GM18907 (cell line): ENCODE measurements around the gene NEURL3.
"Not testable (repeated sequence)": the region's sequence is repeated elsewhere in the genome, so short reads cannot be mapped to it uniquely, and the experiment has no call there.

Experiments
- ATAC-seq: cut with Tn5 transposase; IDR thresholded peaks from one replicate; pipeline ENCODE4 v1.9.1; 2021; ENCODE audit warnings: mild to moderate bottlenecking, moderate library complexity; ENCODE audit not compliant: unreplicated experiment

The NEURL3 gene, protein sequence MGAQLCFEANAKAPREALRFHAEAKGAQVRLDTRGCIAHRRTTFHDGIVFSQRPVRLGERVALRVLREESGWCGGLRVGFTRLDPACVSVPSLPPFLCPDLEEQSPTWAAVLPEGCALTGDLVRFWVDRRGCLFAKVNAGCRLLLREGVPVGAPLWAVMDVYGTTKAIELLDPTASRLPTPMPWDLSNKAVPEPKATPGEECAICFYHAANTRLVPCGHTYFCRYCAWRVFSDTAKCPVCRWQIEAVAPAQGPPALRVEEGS

DNA sequence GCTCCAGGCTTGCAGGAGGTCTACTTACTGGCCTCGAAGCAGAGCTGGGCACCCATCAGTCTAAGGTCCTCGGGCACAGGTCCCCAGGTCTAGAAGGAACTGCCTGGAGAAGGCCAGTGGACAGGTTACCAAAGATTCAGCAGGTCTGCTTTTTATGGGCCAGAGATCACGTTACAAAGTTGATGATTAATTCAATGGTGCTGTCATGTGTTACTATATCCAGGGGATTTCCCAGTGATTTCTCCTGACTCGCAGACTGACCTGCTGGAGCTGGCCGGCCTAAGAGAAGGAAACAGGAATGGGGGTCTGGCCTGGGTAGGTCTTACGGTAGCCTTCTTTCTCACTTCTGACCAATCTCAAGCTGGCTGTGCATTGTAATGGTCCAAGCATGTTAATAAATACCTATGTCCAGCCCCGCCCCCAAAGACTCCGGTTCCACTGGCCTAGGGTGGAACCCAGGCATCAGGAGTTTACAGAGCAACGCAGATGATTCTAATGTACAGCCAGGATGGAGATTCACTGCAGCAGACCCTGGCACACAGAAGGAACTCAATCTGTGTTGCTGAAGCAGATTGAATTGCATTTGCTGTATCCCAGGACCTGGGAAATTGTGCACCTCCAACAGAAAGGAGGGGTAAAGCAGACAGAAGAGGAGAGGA is at the start of gene NEURL3:
Gene NEURL3 (minus strand): TSS at position 127 of the 659 bp plus-strand sequence. CDS start 71 bp downstream, at position 56.
- no peak for ATAC-seq

DNA sequence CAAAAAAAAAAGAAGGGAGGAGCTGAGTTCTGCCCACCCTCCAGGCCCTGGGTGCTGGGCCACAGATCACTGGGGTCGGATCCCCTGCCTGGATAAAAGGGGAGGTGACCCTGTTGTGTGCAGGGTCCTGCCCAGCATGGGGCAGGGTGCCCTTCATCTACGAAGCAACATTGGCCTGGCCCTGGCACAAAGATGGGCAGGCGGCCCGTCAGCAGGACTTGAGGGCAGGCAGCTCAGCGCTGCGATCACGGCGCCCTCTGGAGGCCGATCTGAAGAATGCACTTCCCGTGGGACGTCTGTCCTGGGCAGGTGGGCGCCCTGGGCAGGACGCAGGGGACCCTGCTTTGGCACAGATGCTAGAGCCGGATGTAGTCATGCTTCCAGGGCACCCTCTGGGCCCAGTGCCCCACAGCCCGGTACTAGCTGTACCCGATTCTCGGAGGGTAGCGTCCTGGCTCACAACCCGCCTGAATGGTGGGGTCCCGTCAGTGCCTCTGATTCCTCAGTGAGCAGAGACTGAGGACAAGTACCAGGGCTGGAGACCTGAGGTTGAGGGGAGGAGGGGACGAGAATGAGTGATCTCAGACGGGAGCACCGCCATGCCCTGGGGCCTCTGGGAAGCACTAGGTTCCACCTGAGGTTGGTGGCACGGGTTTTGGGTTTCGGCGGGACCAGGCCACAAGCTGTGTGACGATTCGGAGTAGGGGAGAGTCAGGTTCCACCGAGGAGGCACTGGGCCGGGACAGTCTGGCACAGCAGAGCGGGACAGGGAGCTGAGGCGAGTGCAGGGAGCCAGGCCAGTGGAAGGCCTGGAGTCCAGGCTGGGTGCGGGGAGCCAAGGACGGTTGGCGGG is 49.4 kb upstream of the NEURL3 start:
- ATAC-seq, result no peak

DNA sequence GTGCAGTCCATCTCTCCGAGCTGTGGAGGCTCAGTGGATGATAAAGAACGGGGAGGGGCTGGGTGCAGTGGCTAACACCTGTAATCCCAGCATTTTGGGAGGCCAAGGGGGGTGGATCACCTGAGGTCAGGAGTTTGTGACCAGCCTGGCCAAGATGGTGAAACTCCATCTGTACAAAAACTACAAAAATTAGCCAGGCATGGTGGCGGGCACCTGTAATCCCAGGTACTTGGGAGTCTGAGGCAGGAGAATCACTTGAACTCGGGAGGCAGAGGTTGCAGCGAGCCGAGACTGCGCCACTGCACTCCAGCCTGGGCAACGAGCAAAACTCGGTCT is 48.8 kb upstream of the NEURL3 start:
- not testable (repeated sequence) for ATAC-seq

DNA sequence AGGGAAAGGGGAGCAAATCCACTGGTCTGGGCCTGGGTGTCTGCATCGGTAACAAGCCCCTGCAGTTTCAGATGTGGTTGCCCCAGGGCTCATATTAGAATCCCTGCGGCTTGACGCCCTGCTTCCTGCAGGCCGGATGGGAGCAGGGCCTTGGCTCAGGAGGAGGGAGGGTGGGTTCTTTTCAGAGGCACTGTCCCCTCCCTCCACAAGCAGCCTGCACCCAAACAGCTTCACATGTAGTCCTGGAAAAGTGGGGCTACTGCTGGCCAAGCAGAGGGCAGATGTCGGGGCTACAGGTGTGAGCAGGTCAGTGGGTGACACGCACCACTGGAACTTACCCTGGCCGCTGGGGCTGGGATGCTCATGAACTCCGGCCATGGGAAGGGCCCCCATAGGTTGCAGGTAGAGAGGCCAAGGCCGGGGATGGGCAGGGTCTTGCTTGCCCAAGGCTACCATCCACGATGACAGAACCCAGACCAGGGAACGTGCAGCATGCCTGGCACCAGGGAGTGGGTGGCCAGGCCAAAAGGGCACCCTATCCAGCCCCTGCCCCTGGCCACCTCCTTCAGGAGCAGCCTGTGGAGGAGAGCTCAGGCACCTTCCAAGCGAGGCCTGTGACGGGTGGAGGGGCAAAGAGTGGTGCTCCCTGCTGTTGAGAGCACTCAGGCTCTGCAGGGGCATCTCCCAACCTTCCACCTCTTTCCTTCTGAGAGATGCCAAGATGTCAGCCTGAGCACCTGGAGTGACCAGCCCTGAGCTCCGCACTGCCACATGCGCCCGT is 48.2 kb upstream of the NEURL3 start:
- no peak for ATAC-seq

DNA sequence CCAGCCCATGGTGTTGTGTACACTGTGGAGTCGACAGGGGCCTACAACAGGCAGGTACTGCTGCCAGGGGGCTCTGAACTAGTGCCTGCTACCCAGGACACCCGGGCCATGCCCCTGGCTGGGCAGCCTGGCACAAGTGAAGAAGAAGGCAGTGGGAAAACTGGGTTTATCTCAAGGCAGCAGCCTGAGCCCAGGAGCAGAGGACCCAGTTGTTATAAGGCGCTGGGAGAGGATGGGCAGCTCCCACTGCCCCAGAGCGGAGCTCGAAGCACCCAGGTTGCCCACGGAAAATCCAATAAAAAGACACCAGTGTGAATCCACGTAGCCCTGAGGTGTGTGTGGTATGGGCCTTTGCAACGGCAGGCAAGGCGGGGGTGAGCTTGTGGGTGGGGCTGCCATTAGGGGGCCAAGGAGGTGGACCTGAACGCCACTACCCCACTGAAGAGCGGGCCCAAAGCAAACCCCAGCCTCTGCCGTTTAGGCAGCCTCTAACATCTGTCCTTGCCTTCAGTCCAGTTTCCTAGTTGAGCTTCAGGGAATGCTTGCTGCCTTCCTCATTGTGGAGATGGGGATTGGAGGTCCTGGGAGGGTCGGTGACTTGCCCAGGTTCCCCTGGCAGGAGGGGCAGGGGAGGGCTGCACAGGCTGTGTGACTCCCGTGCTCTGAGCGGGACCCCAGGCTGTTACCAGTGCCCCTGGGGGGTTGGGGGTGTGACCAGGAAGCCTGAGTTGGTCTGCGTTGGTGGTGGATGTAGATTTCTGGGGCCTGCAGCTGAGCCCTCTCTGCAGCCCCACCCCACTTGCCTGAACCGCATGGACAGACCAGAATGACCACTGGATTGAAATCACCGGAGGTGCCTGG is 47.4 kb upstream of the NEURL3 start:
- ATAC-seq, result no peak

DNA sequence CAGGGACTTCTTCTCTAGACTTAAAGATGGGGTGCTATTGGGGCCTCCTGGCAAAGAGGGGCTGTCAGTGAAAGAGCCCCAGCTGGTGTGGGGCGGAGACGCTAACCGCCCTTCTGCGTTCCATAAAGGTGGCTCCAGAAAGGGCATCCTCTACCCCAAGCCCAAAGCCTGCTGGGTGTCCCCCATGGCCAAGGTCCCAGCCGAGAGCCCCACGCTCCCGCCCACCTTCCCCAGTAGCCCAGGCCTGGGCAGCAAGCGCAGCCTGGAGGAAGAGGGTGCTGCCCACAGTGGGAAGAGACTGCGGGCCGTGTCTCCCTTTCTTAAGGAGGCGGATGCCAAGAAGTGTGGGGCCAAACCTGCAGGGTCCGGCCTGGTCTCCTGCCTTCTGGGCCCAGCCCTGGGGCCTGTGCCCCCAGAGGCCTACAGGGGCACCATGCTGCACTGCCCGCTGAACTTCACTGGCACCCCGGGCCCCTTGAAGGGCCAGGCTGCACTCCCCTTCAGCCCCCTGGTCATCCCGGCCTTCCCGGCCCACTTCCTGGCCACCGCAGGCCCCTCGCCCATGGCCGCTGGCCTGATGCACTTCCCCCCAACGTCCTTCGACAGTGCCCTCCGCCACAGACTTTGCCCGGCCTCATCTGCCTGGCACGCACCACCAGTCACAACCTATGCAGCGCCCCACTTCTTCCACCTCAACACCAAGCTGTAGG is 46.6 kb upstream of the NEURL3 start:
- ATAC-seq, result no peak

DNA sequence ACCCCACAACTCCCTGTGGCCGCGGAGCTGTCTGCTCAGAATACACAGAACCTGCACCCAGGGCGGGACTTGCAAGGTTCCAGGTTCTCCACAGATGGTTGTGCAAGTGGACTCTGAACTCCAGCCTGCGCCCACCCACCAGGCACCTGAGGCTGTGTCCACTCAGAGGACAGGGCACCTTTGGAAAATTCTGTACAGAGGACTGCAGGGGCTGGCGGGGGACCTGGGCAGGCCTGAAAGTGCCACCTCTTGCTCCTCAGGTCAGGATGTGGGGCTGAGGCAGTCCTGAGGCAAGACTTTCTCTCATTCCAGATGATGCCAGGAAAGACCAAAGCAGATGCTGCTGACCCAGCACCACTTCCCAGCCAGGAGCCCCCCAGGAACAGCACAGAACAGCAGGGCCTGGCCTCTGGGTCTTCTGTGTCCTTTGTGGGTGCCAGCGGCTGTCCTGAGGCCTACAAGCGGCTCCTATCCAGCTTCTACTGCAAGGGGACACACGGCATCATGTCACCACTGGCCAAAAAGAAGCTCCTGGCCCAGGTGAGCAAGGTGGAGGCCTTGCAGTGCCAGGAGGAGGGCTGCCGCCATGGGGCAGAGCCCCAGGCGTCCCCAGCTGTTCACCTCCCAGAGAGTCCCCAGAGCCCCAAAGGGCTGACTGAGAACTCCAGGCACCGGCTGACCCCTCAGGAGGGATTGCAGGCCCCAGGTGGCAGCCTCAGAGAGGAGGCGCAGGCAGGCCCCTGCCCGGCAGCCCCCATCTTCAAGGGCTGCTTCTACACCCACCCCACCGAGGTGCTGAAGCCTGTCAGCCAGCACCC is 45.8 kb upstream of the NEURL3 start:
- no peak for ATAC-seq

DNA sequence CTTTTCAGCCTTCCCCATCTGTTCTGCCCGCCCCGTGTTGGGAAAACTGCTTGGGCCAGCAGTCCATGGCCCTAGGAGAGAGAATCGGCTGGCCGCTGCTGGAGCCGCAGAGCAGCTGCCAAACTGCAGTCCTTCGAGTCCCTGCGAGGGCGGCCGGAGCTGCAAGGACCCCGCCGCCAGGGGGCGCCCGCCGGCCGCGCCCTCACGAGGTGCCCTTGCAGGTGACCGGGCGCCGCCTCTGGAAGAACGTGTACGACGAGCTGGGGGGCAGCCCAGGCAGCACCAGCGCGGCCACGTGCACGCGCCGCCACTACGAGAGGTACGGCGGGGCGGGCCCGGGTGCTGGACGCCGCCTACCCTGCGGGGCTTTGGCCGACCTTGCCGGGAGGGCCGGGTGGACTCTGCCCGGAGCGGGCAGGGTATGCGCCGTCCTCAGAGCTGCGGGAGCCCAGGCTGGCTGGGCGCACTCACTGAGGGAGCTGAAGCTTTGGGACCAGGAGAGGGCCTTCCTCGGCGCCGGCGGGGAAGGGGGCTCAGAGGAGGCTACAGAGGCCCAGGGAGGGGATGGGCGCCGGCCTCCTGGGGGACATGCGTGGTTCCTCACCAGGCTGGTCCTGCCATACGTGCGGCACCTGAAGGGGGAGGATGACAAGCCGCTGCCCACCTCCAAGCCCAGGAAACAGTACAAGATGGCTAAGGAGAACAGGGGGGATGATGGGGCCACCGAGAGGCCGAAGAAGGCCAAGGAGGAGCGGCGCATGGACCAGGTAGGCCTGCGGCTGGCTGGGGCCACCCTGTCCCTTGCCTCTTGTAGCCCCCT is 45.0 kb upstream of the NEURL3 start:
- no peak for ATAC-seq

DNA sequence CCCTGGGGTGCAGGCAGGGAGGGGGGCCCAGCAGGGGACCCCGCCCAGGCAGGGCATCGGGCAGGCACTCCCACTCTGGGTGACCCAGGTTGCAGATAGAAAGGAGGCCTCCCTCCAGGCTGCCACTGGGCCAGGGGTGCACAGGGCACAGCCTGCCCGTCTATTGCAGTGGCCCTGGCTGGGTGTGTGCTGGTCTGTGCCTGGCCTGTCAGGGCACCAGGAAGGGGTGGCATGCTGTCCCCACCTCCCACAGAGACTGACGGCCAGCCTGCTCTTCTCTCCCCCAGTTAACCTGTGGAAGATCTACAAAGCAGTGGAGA is 44.3 kb upstream of the NEURL3 start:
- no peak for ATAC-seq

DNA sequence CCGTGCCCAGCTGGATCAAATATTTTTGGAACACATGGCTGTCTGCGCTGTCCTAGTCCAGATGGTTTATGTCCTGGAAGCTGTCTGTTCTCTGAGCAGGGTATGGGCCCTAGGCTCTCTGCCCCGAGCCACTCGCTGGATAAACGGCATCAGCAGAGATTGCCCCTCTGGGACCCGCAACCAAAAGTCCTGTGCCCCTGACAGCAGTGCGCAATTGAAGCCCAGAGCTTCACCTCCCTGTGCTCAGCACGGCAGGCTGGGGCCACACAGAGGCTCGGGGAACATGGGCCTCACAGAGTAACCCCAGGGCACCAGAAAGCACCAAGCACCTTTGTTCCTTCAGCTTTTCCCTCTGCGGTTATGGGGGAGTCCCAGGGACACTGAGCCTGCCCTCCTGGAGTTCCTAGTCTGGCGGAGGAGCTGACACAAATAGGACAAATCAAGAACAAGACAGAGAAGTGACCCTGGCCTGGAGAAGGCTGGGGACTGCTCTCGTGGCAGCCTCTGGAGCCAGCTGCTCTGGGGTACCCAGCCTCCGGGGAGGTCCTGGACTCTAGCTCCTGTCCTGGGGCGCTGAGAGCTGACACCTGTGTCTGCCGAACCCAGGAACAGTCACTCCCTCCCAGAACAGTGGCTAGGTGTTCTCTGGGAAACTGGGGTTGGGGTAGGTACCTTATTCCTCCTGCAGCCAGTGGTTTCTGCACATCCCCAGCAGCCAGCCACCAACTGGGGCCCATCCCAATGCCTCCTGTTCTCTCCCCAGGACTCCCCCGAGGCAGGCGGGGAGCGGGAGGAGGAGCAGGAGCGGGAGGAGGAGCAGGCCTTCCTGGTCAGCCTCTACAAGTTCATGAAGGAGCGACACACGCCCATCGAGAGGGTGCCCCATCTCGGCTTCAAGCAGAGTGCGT is 43.7 kb upstream of the NEURL3 start:
- no peak for ATAC-seq

DNA sequence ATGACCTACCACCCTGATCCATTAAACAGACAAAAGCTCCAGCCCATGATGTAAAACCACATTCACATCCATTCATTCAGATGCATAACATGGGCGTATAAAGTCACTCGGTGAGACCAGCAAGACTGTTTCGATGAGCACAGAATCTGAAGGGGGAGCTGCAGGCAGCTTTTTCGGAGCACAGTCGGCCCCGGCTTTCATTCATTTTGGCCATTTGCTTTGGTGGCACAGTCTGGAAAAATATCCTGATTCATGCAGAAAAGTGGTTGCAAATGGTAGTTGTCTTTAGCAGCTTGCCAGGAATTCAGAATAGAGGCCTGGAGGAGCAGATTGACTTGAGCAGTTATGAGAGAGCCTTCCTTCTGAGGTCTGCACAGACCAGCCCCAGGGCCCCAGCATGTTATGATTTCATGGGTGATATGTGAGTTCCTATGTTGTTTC is 42.6 kb upstream of the NEURL3 start:
- ATAC-seq, result no peak

DNA sequence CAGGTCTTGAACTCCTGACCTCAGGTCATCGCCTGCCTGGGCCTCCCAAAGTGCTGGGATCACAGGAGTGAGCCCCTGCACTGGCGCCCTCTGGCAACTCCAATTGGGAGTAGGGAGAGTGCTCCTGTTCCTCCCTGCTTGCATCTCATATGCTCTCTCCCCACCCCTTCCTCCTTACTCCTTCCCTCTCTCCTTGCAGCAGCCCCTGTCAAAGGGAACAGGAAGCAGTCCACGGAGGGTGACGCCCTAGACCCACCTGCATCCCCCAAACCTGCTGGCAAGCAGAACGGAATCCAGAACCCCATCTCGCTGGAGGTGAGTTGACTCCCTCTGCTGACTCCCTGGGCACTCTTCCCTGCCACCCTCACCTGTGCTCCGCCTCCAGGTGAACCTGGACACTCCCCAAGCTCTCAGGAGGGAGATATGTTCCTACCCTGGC is 42.1 kb upstream of the NEURL3 start:
- ATAC-seq, result no peak

DNA sequence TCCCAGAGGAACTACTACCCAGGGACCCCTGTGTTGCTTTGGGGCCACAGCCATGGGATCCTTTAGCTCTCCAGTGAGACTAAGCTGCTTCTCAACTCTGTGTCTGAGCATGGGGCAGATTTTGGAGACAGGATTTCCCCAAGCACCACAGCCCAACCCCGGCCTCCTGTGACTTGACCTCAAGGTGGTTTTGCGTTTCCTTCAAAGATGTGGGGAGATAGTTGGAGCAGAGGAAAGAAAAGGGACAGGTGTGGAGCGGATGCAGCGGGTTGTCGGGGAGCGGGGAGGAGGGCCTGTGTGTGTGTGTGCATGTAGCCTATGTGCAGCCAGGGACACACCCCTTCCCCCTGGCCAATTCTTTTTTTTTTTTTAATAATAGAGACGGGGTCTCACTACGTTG is 41.6 kb upstream of the NEURL3 start:
- ATAC-seq, result no peak

DNA sequence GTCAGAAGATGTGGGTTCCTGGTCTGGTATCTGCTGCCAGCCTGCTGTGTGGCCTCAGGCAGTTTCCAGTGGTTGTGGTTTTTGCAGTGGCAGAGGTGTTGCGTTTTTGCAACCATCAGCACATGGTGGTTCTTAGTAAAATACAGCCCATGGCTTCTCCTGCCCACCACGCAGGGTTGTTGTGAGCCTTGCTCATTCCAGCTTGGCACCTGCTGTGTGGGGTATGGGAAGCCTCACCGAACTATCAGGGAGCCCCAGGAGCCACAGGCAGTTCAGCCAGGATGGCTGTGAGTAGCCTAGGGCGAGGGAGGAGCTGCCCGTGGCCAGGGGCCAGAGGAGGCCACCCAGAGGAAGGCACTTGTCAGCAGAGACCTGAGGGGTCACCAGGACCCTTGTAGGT is 41.2 kb upstream of the NEURL3 start:
- ATAC-seq, result no peak

DNA sequence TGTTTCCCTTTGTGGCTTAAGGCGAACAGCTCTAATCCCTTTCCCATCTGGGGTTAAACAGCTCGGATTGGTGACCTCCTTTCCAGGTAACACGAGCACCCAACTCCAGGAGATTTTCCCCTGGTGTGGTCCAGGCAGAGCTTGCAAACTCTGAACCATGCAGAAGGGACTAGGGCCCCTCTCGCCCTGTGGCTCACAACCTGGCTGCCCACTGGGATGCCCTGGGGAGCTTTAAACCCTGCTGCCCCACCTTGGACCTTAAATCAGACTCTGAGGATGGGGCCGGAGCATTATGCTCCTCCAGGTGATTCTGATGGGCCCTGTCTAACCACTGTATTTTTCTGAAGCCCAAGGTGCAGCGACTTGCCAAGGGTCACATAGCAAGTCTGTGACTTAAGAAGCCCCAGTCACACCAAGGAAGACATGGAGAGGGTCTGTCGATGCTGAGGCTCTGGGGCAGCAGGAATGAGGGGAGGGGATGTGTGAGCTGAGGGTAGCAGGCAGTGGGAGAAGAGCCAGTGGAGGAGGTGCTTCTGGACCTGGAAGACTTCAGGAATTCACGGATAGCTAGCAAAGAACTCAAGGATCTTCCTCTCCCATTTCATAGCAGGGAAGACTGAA is 37.3 kb upstream of the NEURL3 start:
- no peak for ATAC-seq

DNA sequence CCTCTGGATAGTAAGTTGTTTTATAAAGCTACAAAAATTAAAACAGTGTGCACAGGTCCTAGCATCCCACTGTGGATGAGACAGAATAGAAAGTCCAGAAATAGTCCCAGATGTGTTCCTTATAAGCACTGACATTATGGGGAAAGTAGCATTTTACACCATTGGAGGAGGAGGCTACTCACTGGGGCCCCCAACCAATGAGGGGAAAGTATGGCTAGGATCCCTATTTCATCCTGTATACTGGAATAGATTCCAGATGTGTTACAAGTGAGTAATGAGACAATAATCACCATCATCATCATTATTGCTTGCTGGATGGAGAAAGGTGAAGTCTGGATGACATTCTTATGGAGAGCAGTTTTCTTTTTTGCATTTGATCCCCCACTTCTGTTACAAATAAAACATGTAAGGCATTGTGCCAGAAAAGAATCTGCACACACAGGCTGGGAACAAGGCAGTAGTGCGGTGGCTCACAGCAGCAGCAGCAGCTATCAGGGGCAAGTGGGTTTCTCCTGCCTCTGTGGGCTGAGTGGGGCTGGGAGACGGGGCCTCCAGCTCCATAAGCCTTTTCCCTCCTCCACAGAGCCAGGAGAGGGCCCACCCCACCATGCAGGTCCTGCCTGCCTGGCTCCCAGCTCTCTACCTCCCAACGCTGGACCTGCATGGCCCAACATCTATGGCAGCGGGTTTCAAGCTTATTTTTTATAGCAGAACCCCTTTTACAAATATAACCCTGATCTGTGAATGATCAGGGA is 36.4 kb upstream of the NEURL3 start:
- ATAC-seq, result no peak
